Stimulated activated CD4-positive, alpha-beta T cell treated with anti-CD3 and anti-CD28 coated beads, Interleukin-12 subunit alpha, Interleukin-12 subunit beta, amount 100 ng/mL, for 24 hours (primary cell): ENCODE measurements around the gene CTCF.

ENCODE experiments used
- DNase-seq, 2 experiments: peaks; one replicate each; pipeline ENCODE4 v3.0.0-alpha.2; 2020; ENCODE audit warnings: low read depth in 2 of 2

The CTCF gene

GRCh38 chr16:67652578-67653127, 90.3 kb downstream of the CTCF start:
- no peak for DNase-seq

GRCh38 chr16:67653128-67653788, 90.9 kb downstream of the CTCF start:
- DNase-seq = no peak

- DNase-seq = no peak
These were observed 91.6 kb downstream of the CTCF start for GRCh38 chr16:67653789-67654402.

- no peak for DNase-seq
These were observed 92.1 kb downstream of the CTCF start for GRCh38 chr16:67654403-67654911.

- DNase-seq = no peak
These were observed 93.0 kb downstream of the CTCF start for GRCh38 chr16:67655363-67655762.

GRCh38 chr16:67656344-67657016, 94.2 kb downstream of the CTCF start:
- no peak for DNase-seq

GRCh38 chr16:67657017-67657608, 94.8 kb downstream of the CTCF start:
- no peak for DNase-seq

- no peak for DNase-seq
These were observed 95.6 kb downstream of the CTCF start for GRCh38 chr16:67657751-67658518.

GRCh38 chr16:67658849-67659674, 96.7 kb downstream of the CTCF start:
- no peak for DNase-seq

- DNase-seq = peak; percentile 83 to 89
These were observed 97.6 kb downstream of the CTCF start, which contains the start of gene ACD for GRCh38 chr16:67659675-67660563. Gene ACD, minus strand, starts transcription at chr16:67660260. Its CDS starts 40 bp downstream, at chr16:67660220.

- DNase-seq = peak; percentile 92 to 94
These were observed 98.3 kb downstream of the CTCF start, which contains the start of gene PARD6A for GRCh38 chr16:67660564-67661028. Gene PARD6A, plus strand, starts transcription at chr16:67660960. Its CDS starts 79 bp downstream, at chr16:67661039.

GRCh38 chr16:67661101-67661761, 98.9 kb downstream of the CTCF start:
- no peak for DNase-seq

GRCh38 chr16:67661886-67662652, 99.7 kb downstream of the CTCF start:
- DNase-seq = no peak

- DNase-seq = no peak
These were observed 100.3 kb downstream of the CTCF start for GRCh38 chr16:67662653-67663010.

- DNase-seq = peak in 1 of 2 experiments; percentile 37
These were observed 101.0 kb downstream of the CTCF start for GRCh38 chr16:67663151-67663876.

- DNase-seq = no peak
These were observed 101.5 kb downstream of the CTCF start for GRCh38 chr16:67663877-67664222.

GRCh38 chr16:67664258-67664657, 101.9 kb downstream of the CTCF start:
- no peak for DNase-seq
